HepG2 (cell line): ENCODE results near the gene LAMB4. TPM values are rescaled to one million over a fixed set of nuclear protein-coding genes. Genes with fewer than 3 reads are reported as not detected.

Experiments used
- ATAC-seq: fragments of 200-7000 bp; cut with Tn5 transposase; 3 replicates; pipeline ENCODE4 v1.9.1; 2020; ENCODE audit warnings: mild to moderate bottlenecking, moderate library complexity
- BruUV-seq: library from RNA; stranded (reverse); fragments of 400-500 nt; replicated peaks from 2 replicates; lab custom pipeline; 2021; lab: Mats Ljungman, UMichigan
- CTCF ChIA-PET: fragments of 300-600 bp; formaldehyde crosslinking; extraction: SDS; loops from one replicate; lab custom pipeline; 2021; ENCODE audit warnings: low total read pairs, inconsistent platforms, low intra/inter-chr PET ratio; lab: Yijun Ruan, JAX
- POLR2A ChIA-PET: fragments of 350-600 bp; sonication (Branson Sonifier 250); formaldehyde crosslinking; loops from one replicate; lab custom pipeline; 2020; ENCODE audit warnings: antibody characterized with exemption, inconsistent platforms; lab: Yijun Ruan, JAX
- DNase-seq: peaks from one replicate; pipeline ENCODE4 v3.0.0-alpha.2; 2015; ENCODE audit warnings: low spot score
- FAIRE-seq: peaks from 3 replicates; lab custom pipeline; 2011; peaks lifted over from hg19 to GRCh38; lab: Jason Lieb, UNC
- H2AFZ ChIP-seq: one replicate; pipeline ENCODE4 v1.6.1; 2011; ENCODE audit warnings: low read length, inconsistent platforms
- H3K27ac ChIP-seq: fragments of 300-600 bp; 3 replicates; pipeline ENCODE4 v1.8.0; 2011; ENCODE audit warnings: mixed run types, mild to moderate bottlenecking, mixed read lengths, low read length, inconsistent platforms; ENCODE audit not compliant: insufficient read depth; ENCODE audit errors: extremely low read length
- H3K27me3 ChIP-seq, 2 experiments: fragments of 200-600 bp in 1 of 2; 2 replicates in 1 of 2; 3 replicates in 1 of 2; pipeline versions ENCODE4 v1.6.0 to v1.8.0; 2011; ENCODE audit warnings: low read length in 2 of 2, mild to moderate bottlenecking in 2 of 2, moderate library complexity in 2 of 2, inconsistent platforms in 1 of 2; ENCODE audit not compliant: insufficient read depth in 2 of 2, control insufficient read depth in 1 of 2
- H3K36me3 ChIP-seq, 2 experiments: fragments of 200-600 bp in 1 of 2; replicated peaks in 1 of 2; 2 replicates in 1 of 2; 3 replicates in 1 of 2; pipeline versions ENCODE4 v1.5.1 to v1.8.0; 2011; ENCODE audit warnings: low read length in 2 of 2, inconsistent platforms in 1 of 2; ENCODE audit not compliant: insufficient read depth in 2 of 2, control insufficient read depth in 1 of 2
- H3K4me1 ChIP-seq: 2 replicates; pipeline ENCODE4 v1.5.1; 2012; ENCODE audit warnings: low read length, inconsistent platforms; ENCODE audit not compliant: insufficient read depth
- H3K4me2 ChIP-seq: 2 replicates; pipeline ENCODE4 v1.6.0; 2011; ENCODE audit warnings: low read depth, low read length, inconsistent platforms
- H3K4me3 ChIP-seq, 3 experiments: fragments of 200-600 bp in 1 of 3; sonication (generic), shearing (Covaris generic) in 1 of 3; replicated peaks in 1 of 3; 2 replicates each; pipeline ENCODE4 v1.5.1; 2011 to 2016; ENCODE audit warnings: low read length in 3 of 3, inconsistent platforms in 2 of 3, low read depth in 2 of 3, mild to moderate bottlenecking in 2 of 3, control low read depth in 1 of 3, mixed read lengths in 1 of 3; ENCODE audit not compliant: insufficient read depth in 1 of 3
- H3K79me2 ChIP-seq: one replicate; pipeline ENCODE4 v1.6.1; 2011; ENCODE audit warnings: low read length, inconsistent platforms; ENCODE audit not compliant: insufficient read depth
- H3K9ac ChIP-seq: 2 replicates; pipeline ENCODE4 v1.6.0; 2011; ENCODE audit warnings: mild to moderate bottlenecking, low read depth, low read length, inconsistent platforms; ENCODE audit not compliant: insufficient read depth
- H3K9me3 ChIP-seq: 2 replicates; pipeline ENCODE4 v1.5.1; 2012; ENCODE audit warnings: mild to moderate bottlenecking, low read length
- H4K20me1 ChIP-seq: 2 replicates; pipeline ENCODE4 v1.6.0; 2011; ENCODE audit warnings: inconsistent platforms, mild to moderate bottlenecking, low read length, moderate library complexity; ENCODE audit not compliant: insufficient read depth
- ARHGAP35 ChIP-seq: sonication (generic); formaldehyde crosslinking; IDR thresholded peaks from 2 replicates; pipeline ENCODE4 v1.9.0; 2022; ENCODE audit warnings: mild to moderate bottlenecking, inconsistent platforms, moderate library complexity, missing genetic modification reagents, borderline replicate concordance
- FOXP1 ChIP-seq, 2 experiments: fragments of 450-650 bp in 1 of 2; IDR thresholded peaks; 2 replicates each; pipeline ENCODE4 v1.6.1; 2017 to 2018; ENCODE audit warnings: antibody characterized with exemption in 1 of 2
- GZF1 ChIP-seq: sonication (generic); formaldehyde crosslinking; IDR thresholded peaks from 2 replicates; pipeline ENCODE4 v1.5.1; 2020; ENCODE audit warnings: mild to moderate bottlenecking, missing genetic modification reagents
- IKZF4 ChIP-seq: sonication (generic); formaldehyde crosslinking; IDR thresholded peaks from 2 replicates; pipeline ENCODE4 v1.5.1; 2020; ENCODE audit warnings: borderline replicate concordance, mild to moderate bottlenecking, low read depth, missing genetic modification reagents; ENCODE audit errors: not compliant biosample characterization
- KMT2A ChIP-seq: sonication (generic); formaldehyde crosslinking; IDR thresholded peaks from 2 replicates; pipeline ENCODE4 v1.4.0; 2020; ENCODE audit warnings: missing genetic modification reagents
- PHF5A ChIP-seq: IDR thresholded peaks from one replicate; pipeline ENCODE4 v1.6.1; 2018; ENCODE audit warnings: low read depth, missing genetic modification reagents; ENCODE audit not compliant: unreplicated experiment
- POGZ ChIP-seq: sonication (generic); formaldehyde crosslinking; IDR thresholded peaks from 2 replicates; pipeline ENCODE4 v1.4.0; 2020; ENCODE audit warnings: mild to moderate bottlenecking, missing genetic modification reagents
- RARA ChIP-seq: IDR thresholded peaks from 2 replicates; pipeline ENCODE4 v1.6.1; 2016; ENCODE audit warnings: missing genetic modification reagents, missing compliant biosample characterization
- ZNF234 ChIP-seq: sonication (generic); formaldehyde crosslinking; conservative IDR thresholded peaks from 2 replicates; pipeline ENCODE4 v1.5.1; 2020; ENCODE audit warnings: mild to moderate bottlenecking, missing genetic modification reagents
- ZNF451 ChIP-seq: sonication (generic); formaldehyde crosslinking; IDR thresholded peaks from 2 replicates; pipeline ENCODE4 v1.5.0; 2020; ENCODE audit warnings: mild to moderate bottlenecking, missing genetic modification reagents
- ZNF776 ChIP-seq: sonication (generic); formaldehyde crosslinking; IDR thresholded peaks from 2 replicates; pipeline ENCODE4 v1.4.0; 2020; ENCODE audit warnings: mild to moderate bottlenecking, missing genetic modification reagents
- WGBS: methylation state at CpG from one replicate; pipeline ENCODE4 v1.1.6; 2017; ENCODE audit warnings: low lambda C conversion rate; 5-methylcytosine and 5-hydroxymethylcytosine counted together
- in situ Hi-C: cut with HindIII; loops from 2 replicates; pipeline ENCODE4 v1.10.0; 2017; ENCODE audit warnings: low pct_unique_long_range_greater_than_20kb; ENCODE audit not compliant: extremely low pct_ligation_motif_present
- intact Hi-C: fragments of 100-400 bp; cut with micrococcal nuclease; formaldehyde crosslinking; loops from one replicate; pipeline ENCODE4 v1.10.0; 2022; ENCODE audit not compliant: unreplicated experiment
- polyA plus RNA-seq, 8 experiments: library from polyadenylated mRNA; depleted of rRNA in 3 of 8; stranded (reverse) in 7 of 8; unstranded in 1 of 8; fragments of >200 nt; fragmentation: Illumina TruSeq in 4 of 8; extraction: Trizol in 4 of 8; gene quantifications; 2 replicates each; pipeline versions ENCODE4 v1.2.1 to v1.2.3, GENCODE V29; 2011 to 2016; ENCODE audit warnings: low read depth in 4 of 8, missing spikeins in 1 of 8, mixed read lengths in 1 of 8; ENCODE audit not compliant: insufficient read depth in 1 of 8
- total RNA-seq, 5 experiments: library from RNA; depleted of rRNA; stranded (reverse); fragments of >200 nt; fragmentation: Illumina TruSeq; extraction: Trizol; gene quantifications; 2 replicates each; pipeline ENCODE4 v1.2.3, GENCODE V29; 2016; ENCODE audit warnings: low read depth in 1 of 5
- TF ChIP-seq, protein P1 (sequence below): sonication (generic); formaldehyde crosslinking; IDR thresholded peaks from 2 replicates; pipeline ENCODE4 v1.8.1; 2023; ENCODE audit warnings: mild to moderate bottlenecking, missing genetic modification reagents
- TF ChIP-seq, protein P2 (sequence below): sonication (generic); formaldehyde crosslinking; conservative IDR thresholded peaks from 2 replicates; pipeline ENCODE4 v1.4.0; 2020; ENCODE audit warnings: missing genetic modification reagents
- TF ChIP-seq, protein P3 (sequence below): sonication (generic); formaldehyde crosslinking; IDR thresholded peaks from 2 replicates; pipeline ENCODE4 v1.4.0; 2020; ENCODE audit warnings: mild to moderate bottlenecking, missing genetic modification reagents

Gene LAMB4
- total and polyA plus RNA-seq, 2 of the 13 experiments (the other 11 are each of a cell fraction or from before 2014, with no cell fraction given): 0.05 TPM; not detected in 1

DNA sequence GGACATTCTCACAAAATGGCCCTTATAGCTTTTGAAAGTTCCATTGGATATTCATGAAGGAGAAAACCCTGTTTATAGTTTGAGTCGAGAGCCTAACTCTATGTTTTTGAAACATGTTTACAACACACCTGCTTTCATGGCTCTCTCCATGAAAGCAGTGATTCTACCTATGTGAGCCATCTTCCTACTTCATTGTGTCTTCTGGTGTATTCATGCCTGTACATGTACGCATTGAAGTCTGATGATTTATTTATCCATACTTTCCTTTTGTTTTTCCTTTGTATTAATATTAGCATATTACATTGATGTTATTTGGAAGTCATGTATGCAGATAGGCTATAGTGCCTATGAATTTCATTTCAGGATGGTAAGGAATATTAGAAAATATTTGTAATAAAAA is 58.0 kb downstream of the LAMB4 start:
- 45% methylated on average over 2 of the region's 2 CpGs for WGBS
- CTCF ChIA-PET: no interaction called here

DNA sequence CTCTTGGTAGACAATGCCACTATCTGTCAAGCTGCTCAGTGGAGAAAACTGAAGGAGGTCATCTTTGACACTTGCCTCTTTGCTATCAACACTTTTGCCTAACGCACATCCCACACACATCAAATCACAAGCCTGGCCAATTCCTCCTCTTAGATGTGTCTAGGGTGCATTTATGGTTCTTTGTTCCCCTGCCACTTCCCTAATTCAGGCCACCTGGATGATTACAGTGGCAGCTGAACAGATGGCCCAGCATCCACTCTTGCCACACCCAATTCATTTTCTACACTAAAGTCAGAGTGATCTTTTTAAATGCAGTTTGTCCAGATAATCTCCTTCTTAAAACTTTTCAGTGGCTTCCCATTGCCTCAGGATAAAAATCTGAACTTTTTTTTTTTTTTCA is 58.6 kb downstream of the LAMB4 start:
- Histone ChIP-seq H3K9ac (no peak overlapping the region), H3K27me3 (peaks cover 0 to 4% of the 10 kb centered on the region in 2 experiments; a peak in 2 of 5 replicates)
- no peak for DNase-seq
- TF ChIP-seq, protein P1, sequence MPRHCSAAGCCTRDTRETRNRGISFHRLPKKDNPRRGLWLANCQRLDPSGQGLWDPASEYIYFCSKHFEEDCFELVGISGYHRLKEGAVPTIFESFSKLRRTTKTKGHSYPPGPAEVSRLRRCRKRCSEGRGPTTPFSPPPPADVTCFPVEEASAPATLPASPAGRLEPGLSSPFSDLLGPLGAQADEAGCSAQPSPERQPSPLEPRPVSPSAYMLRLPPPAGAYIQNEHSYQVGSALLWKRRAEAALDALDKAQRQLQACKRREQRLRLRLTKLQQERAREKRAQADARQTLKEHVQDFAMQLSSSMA (CRISPR knock-in tag): no peak
- no peak for TF ChIP-seq IKZF4 (CRISPR knock-in tag)
- no peak for TF ChIP-seq ZNF234
- no peak for TF ChIP-seq FOXP1 (IDR thresholded peaks at IDR 0.05)
- no peak for TF ChIP-seq FOXP1 (CRISPR knock-in tag; IDR thresholded peaks at IDR 0.05)
- TF ChIP-seq ZNF776 (CRISPR knock-in tag): no peak
- no peak for TF ChIP-seq PHF5A (CRISPR knock-in tag)
- TF ChIP-seq KMT2A (CRISPR knock-in tag): no peak
- TF ChIP-seq RARA (CRISPR knock-in tag): no peak
- no peak for TF ChIP-seq ZNF451 (CRISPR knock-in tag)
- TF ChIP-seq, all 625 proteins: peak for 0
- BruUV-seq: no TSS peak
- Histone ChIP-seq H3K9me3 (no peaks in the 10 kb centered on the region), H2AFZ (no peak overlapping the region), H4K20me1 (no peaks in the 10 kb centered on the region), H3K4me1 (peaks cover 1% of the 10 kb centered on the region), H3K79me2 (no peaks in the 10 kb centered on the region), H3K27ac (no peak overlapping the region), H3K4me2 (no peak overlapping the region), H3K36me3 (no peaks in the 10 kb centered on the region), H3K4me3 (no peak overlapping the region)
- intact Hi-C loops: no loop called here
- POLR2A ChIA-PET: no interaction called here
- WGBS: 44% methylated on average over 1 of the region's 1 CpG
- ATAC-seq (no peak), FAIRE-seq (no peak)
- CTCF ChIA-PET: no interaction called here
- in situ Hi-C loops: no loop called here

More for the DNA sequence above, 58.0 kb downstream of the LAMB4 start:
- no peaks in the 10 kb centered on the region for H3K36me3 ChIP-seq
- in situ Hi-C loops: no loop called here
- no TSS peak for BruUV-seq
- no peak overlapping the region for H3K27ac ChIP-seq
- H2AFZ ChIP-seq: no peak overlapping the region
- H3K4me1 ChIP-seq: no peaks in the 10 kb centered on the region
- H4K20me1 ChIP-seq: no peaks in the 10 kb centered on the region
- no peak for ATAC-seq
- H3K27me3 ChIP-seq: peaks cover 0 to 4% of the 10 kb centered on the region in 2 experiments; a peak in 2 of 5 replicates
- intact Hi-C loops: no loop called here
- TF ChIP-seq, protein P2, sequence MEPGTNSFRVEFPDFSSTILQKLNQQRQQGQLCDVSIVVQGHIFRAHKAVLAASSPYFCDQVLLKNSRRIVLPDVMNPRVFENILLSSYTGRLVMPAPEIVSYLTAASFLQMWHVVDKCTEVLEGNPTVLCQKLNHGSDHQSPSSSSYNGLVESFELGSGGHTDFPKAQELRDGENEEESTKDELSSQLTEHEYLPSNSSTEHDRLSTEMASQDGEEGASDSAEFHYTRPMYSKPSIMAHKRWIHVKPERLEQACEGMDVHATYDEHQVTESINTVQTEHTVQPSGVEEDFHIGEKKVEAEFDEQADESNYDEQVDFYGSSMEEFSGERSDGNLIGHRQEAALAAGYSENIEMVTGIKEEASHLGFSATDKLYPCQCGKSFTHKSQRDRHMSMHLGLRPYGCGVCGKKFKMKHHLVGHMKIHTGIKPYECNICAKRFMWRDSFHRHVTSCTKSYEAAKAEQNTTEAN (CRISPR knock-in tag): no peak
- TF ChIP-seq ARHGAP35 (CRISPR knock-in tag) (no peak), POGZ (CRISPR knock-in tag) (no peak), GZF1 (CRISPR knock-in tag) (no peak)
- TF ChIP-seq, protein P3, sequence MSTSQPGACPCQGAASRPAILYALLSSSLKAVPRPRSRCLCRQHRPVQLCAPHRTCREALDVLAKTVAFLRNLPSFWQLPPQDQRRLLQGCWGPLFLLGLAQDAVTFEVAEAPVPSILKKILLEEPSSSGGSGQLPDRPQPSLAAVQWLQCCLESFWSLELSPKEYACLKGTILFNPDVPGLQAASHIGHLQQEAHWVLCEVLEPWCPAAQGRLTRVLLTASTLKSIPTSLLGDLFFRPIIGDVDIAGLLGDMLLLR: no peak
- TF ChIP-seq, all 625 proteins: peak for 0
- FAIRE-seq (no peak), DNase-seq (no peak)
- POLR2A ChIA-PET: no interaction called here
- Histone ChIP-seq H3K9ac (no peak overlapping the region), H3K4me3 (no peak overlapping the region), H3K9me3 (no peaks in the 10 kb centered on the region), H3K79me2 (no peaks in the 10 kb centered on the region), H3K4me2 (no peak overlapping the region)
